ENCODE measurements around the gene GP1BA. TPM values are rescaled to one million over a fixed set of nuclear protein-coding genes. Genes with fewer than 3 reads are reported as not detected.

GP1BA gene
- total RNA-seq, 4 donors from 2014 or later = not detected

DNA sequence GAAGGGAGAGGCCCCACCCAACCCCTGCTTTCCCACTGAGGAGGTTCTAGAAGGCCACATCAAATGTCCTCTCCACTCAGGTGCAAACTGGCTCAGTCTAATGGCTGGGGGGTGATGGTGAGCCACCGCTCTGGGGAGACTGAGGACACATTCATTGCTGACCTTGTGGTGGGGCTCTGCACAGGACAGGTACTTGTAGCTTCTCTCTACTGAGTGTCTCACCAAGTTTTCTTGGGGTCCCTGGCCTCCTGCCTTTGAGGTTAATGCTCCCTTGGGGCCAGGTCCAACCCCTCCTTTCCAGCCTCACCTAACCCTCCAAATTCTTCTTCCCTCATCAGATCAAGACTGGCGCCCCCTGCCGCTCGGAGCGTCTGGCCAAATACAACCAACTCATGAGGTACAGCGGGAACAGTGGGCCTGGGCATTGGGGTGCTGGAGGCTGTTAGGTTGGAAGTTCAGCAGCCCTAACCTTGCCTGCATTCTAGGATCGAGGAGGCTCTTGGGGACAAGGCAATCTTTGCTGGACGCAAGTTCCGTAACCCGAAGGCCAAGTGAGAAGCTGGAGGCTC lies 24.5 kb downstream of the GP1BA start:
- H3K27ac ChIP-seq = peak overlapping the region; percentile 96 to 100 (median 98)
- no peaks in the 10 kb centered on the region for H3K27me3 ChIP-seq
- in situ Hi-C loops (cut with MboI; ENCODE audit: low sequenced_read_pairs in 4 of 4) = no loop called here
- DNase-seq (no peak), ATAC-seq (no peak)
- intact Hi-C loops (cut with DNase I; ENCODE audit: low total_unique reads) = no loop called here
- H3K4me1 ChIP-seq = peaks cover 34 to 53% of the 10 kb centered on the region in 2 donors
- no peak for TF ChIP-seq POLR2A (IDR thresholded peaks at IDR 0.05)
- TF ChIP-seq, protein P1, sequence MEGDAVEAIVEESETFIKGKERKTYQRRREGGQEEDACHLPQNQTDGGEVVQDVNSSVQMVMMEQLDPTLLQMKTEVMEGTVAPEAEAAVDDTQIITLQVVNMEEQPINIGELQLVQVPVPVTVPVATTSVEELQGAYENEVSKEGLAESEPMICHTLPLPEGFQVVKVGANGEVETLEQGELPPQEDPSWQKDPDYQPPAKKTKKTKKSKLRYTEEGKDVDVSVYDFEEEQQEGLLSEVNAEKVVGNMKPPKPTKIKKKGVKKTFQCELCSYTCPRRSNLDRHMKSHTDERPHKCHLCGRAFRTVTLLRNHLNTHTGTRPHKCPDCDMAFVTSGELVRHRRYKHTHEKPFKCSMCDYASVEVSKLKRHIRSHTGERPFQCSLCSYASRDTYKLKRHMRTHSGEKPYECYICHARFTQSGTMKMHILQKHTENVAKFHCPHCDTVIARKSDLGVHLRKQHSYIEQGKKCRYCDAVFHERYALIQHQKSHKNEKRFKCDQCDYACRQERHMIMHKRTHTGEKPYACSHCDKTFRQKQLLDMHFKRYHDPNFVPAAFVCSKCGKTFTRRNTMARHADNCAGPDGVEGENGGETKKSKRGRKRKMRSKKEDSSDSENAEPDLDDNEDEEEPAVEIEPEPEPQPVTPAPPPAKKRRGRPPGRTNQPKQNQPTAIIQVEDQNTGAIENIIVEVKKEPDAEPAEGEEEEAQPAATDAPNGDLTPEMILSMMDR (IDR thresholded peaks at IDR 0.05 in 4 of 5, conservative IDR thresholded peaks at IDR 0.05 in 1 of 5) = peak in 2 of 5 experiments; percentile 16 to 37
- H3K4me3 ChIP-seq = no peak overlapping the region
- no peaks in the 10 kb centered on the region for H3K9me3 ChIP-seq
- H3K36me3 ChIP-seq = peaks cover 0 to 29% of the 10 kb centered on the region in 2 donors

DNA sequence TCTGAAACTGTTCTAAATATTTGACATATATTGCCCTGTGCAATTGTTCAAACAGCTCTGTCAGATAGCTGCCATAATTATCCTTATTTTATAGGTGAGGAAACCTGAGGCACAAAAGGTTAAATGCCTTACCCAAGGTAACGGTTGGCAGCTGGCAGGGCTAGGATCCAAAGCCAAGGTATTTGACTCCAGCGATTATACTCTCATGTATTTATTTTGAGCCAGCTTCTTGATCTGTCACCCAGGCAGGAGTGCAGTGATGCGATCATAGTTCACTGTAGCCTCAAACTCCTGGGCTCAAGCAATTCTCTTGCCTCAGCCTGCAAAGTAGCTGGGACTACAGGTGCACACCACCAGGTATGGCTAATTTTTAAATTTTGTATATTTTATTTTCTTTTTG lies 26.0 kb downstream of the GP1BA start:
- peak overlapping the region; percentile 45 to 100 (median 64) for H3K27ac ChIP-seq
- no peaks in the 10 kb centered on the region for H3K9me3 ChIP-seq
- peak in 1 of 2 donors; percentile 63 for DNase-seq
- peak in 1 of 2 donors; percentile 57 for ATAC-seq
- H3K27me3 ChIP-seq = no peaks in the 10 kb centered on the region
- intact Hi-C loops (cut with DNase I; ENCODE audit: low total_unique reads) (no loop called here), in situ Hi-C loops (cut with MboI; ENCODE audit: low sequenced_read_pairs in 4 of 4) (no loop called here)
- H3K4me3 ChIP-seq = no peak overlapping the region
- no peak for TF ChIP-seq POLR2A (IDR thresholded peaks at IDR 0.05)
- TF ChIP-seq, protein P1 (IDR thresholded peaks at IDR 0.05 in 4 of 5, conservative IDR thresholded peaks at IDR 0.05 in 1 of 5) = no peak
- H3K4me1 ChIP-seq = peaks cover 23 to 41% of the 10 kb centered on the region in 2 donors
- peaks cover 0 to 29% of the 10 kb centered on the region in 2 donors for H3K36me3 ChIP-seq

DNA sequence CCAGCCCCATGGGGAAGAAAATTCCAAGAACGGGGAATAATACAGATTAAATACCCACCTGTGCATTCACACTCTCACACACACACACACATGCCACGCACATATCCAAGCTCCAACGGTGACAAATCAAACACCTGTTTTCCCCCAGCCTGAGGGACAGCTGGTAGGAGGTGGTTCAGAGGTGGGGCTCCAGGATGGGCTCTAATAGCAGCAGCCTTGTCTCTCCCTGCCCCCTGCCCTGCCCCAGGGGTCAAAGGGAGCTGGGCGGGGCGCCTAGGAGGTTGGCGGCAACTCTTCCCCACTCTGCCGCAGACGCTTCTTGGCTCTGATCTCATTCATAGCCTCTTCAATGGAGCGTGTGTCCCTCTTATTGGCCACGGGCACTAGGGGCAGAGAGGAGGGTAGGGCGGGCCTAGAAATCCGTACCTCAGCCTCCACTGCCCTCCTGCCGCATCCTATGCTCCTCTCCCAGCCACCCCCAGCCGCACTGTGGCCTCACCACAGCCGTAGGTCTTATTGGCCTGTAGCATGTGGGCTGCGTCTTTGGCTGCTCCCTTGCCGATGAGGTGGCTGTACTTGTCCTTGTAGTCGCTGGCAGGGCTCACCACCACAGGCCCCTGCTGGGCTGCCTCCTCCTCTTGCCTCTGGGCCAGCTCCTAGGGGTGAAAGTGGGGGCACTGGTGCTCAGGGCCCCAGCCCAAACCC lies 27.3 kb downstream of the GP1BA start:
- Histone ChIP-seq H3K27ac (peak overlapping the region; percentile 45 to 100 (median 64)), H3K9me3 (no peaks in the 10 kb centered on the region), H3K4me1 (peaks cover 10 to 29% of the 10 kb centered on the region in 2 donors), H3K36me3 (peaks cover 0 to 23% of the 10 kb centered on the region in 2 donors), H3K4me3 (no peak overlapping the region), H3K27me3 (no peaks in the 10 kb centered on the region)
- intact Hi-C loops (cut with DNase I; ENCODE audit: low total_unique reads) = no loop called here
- DNase-seq (no peak), ATAC-seq (peak in 1 of 2 donors; percentile 31)
- TF ChIP-seq POLR2A (IDR thresholded peaks at IDR 0.05) = no peak
- TF ChIP-seq, protein P1 (IDR thresholded peaks at IDR 0.05 in 4 of 5, conservative IDR thresholded peaks at IDR 0.05 in 1 of 5) = no peak
- in situ Hi-C loops (cut with MboI; ENCODE audit: low sequenced_read_pairs in 4 of 4) = no loop called here

DNA sequence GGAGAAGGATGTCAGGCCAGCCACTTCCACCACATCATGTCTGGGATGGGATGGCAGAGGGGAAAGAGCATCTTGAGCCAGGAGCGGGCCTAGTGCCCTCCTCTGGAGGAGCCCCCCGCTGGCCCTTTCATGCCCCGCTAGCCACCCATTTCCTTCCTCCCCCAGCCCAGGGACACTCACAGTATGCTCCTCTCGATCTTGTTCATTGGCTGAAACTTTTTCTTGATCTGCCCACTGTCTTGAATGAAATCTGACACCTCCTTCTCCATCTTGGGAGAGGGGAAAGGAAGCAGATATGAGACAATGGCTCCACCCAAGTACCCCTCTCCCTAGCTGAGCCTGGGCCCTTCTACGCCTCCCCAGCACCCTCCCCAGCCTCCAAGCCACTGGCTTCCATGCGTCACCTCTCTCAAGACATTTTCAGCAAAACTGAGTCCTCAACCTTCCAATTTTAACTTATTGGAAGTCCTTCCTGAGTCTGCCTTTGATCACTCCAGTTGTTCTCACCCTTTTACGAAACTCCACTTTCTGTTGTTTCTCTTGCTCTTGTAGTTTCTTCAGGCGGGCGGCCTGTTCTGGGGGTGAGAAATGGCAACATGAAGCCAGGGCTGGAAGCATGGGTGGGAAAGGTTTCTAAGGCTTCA lies 28.3 kb downstream of the GP1BA start:
- peaks cover 0 to 21% of the 10 kb centered on the region in 2 donors for H3K36me3 ChIP-seq
- no peak for ATAC-seq
- no peak for TF ChIP-seq POLR2A (IDR thresholded peaks at IDR 0.05)
- TF ChIP-seq, protein P1 (IDR thresholded peaks at IDR 0.05 in 4 of 5, conservative IDR thresholded peaks at IDR 0.05 in 1 of 5) = no peak
- H3K27me3 ChIP-seq = no peaks in the 10 kb centered on the region
- in situ Hi-C loops (cut with MboI; ENCODE audit: low sequenced_read_pairs in 4 of 4) = no loop called here
- no peak for DNase-seq
- H3K4me1 ChIP-seq = peaks cover 8 to 25% of the 10 kb centered on the region in 2 donors
- H3K9me3 ChIP-seq = no peaks in the 10 kb centered on the region
- peak overlapping the region in 2 of 4 donors; percentile 64 to 100 for H3K27ac ChIP-seq
- intact Hi-C loops (cut with DNase I; ENCODE audit: low total_unique reads) = no loop called here
- H3K4me3 ChIP-seq = no peak overlapping the region
